ENCODE measurements around the gene TFF2. TPM values are rescaled to one million over a fixed set of nuclear protein-coding genes. Genes with fewer than 3 reads are reported as not detected.

Gene TFF2
- polyA plus RNA-seq, 3 donors, result not detected

GRCh38 chr21:42298657-42299056 is 52.1 kb downstream of the TFF2 start:
- no peaks in the 10 kb centered on the region for H3K27me3 ChIP-seq (ENCODE audit: control insufficient read depth in 2 of 2, insufficient read depth in 2 of 2, low read length in 2 of 2)
- H3K36me3 Mint-ChIP-seq, result peaks cover 2 to 19% of the 10 kb centered on the region in 2 donors
- 97% methylated on average over 3 of the region's 5 CpGs for WGBS (ENCODE audit: insufficient coverage)
- no peaks in the 10 kb centered on the region for H4K20me1 ChIP-seq (ENCODE audit: insufficient read depth, low read length)
- H3K4me1 ChIP-seq (ENCODE audit: control insufficient read depth in 1 of 2, insufficient read depth in 2 of 2, low read length in 2 of 2), result peaks cover 16 to 21% of the 10 kb centered on the region in 2 donors
- H3K36me3 ChIP-seq (replicated peaks in 1 of 2; ENCODE audit: control insufficient read depth in 1 of 2, insufficient read depth in 2 of 2, low read length in 2 of 2), result no peaks in the 10 kb centered on the region
- intact Hi-C loops (cut with micrococcal nuclease), result no loop called here
- peaks cover 0 to 1% (median 0%) of the 10 kb centered on the region in 7 donors for H3K9me3 Mint-ChIP-seq
- H3K27ac Mint-ChIP-seq, result no peak overlapping the region
- H3K4me1 Mint-ChIP-seq, result peaks cover 18% of the 10 kb centered on the region
- H3K9ac ChIP-seq (ENCODE audit: insufficient read depth, low read length, poor library complexity, severe bottlenecking), result no peak overlapping the region
- H3K9me3 ChIP-seq (replicated peaks in 1 of 2; ENCODE audit: control insufficient read depth in 1 of 2, insufficient read depth in 1 of 2, low read length in 2 of 2), result no peaks in the 10 kb centered on the region
- H2AFZ ChIP-seq (ENCODE audit: insufficient read depth, low read depth, low read length, poor library complexity, severe bottlenecking), result no peak overlapping the region
- no peak overlapping the region for H3K4me2 ChIP-seq (replicated peaks; ENCODE audit: extremely low read depth, low read length, poor library complexity, severe bottlenecking)
- H3K27ac ChIP-seq (ENCODE audit: low read depth in 1 of 2, low read length in 2 of 2), result no peak overlapping the region
- no peak for DNase-seq
- H3K27me3 Mint-ChIP-seq (ENCODE audit: low read depth in 3 of 3), result peaks cover 1 to 7% (median 2%) of the 10 kb centered on the region in 3 donors
- TF ChIP-seq CTCF (IDR thresholded peaks at IDR 0.05), result no peak
- H3K79me2 ChIP-seq (ENCODE audit: insufficient read depth, low read length), result no peaks in the 10 kb centered on the region
- H3K4me3 ChIP-seq (replicated peaks in 1 of 3; ENCODE audit: low read depth in 2 of 3, low read length in 3 of 3), result no peak overlapping the region
- H3K4me3 Mint-ChIP-seq, result no peak overlapping the region

- Mint-ChIP-seq H3K36me3 (peaks cover 2 to 19% of the 10 kb centered on the region in 2 donors), H3K27ac (no peak overlapping the region), H3K4me1 (peaks cover 18% of the 10 kb centered on the region), H3K4me3 (no peak overlapping the region), H3K9me3 (peaks cover 0 to 1% (median 0%) of the 10 kb centered on the region in 7 donors), H3K27me3 (ENCODE audit: low read depth in 3 of 3) (peaks cover 1 to 7% (median 2%) of the 10 kb centered on the region in 3 donors)
- peaks cover 16 to 21% of the 10 kb centered on the region in 2 donors for H3K4me1 ChIP-seq (ENCODE audit: control insufficient read depth in 1 of 2, insufficient read depth in 2 of 2, low read length in 2 of 2)
- no peak for TF ChIP-seq CTCF (IDR thresholded peaks at IDR 0.05)
- H3K4me2 ChIP-seq (replicated peaks; ENCODE audit: extremely low read depth, low read length, poor library complexity, severe bottlenecking), result no peak overlapping the region
- no peaks in the 10 kb centered on the region for H3K79me2 ChIP-seq (ENCODE audit: insufficient read depth, low read length)
- no peak overlapping the region for H3K9ac ChIP-seq (ENCODE audit: insufficient read depth, low read length, poor library complexity, severe bottlenecking)
- H3K36me3 ChIP-seq (replicated peaks in 1 of 2; ENCODE audit: control insufficient read depth in 1 of 2, insufficient read depth in 2 of 2, low read length in 2 of 2), result no peaks in the 10 kb centered on the region
- H3K4me3 ChIP-seq (replicated peaks in 1 of 3; ENCODE audit: low read depth in 2 of 3, low read length in 3 of 3), result no peak overlapping the region
- no peaks in the 10 kb centered on the region for H3K27me3 ChIP-seq (ENCODE audit: control insufficient read depth in 2 of 2, insufficient read depth in 2 of 2, low read length in 2 of 2)
- DNase-seq, result no peak
- WGBS (ENCODE audit: insufficient coverage), result 90% methylated on average over 6 of the region's 6 CpGs
- no peak overlapping the region for H3K27ac ChIP-seq (ENCODE audit: low read depth in 1 of 2, low read length in 2 of 2)
- intact Hi-C loops (cut with micrococcal nuclease), result no loop called here
- H3K9me3 ChIP-seq (replicated peaks in 1 of 2; ENCODE audit: control insufficient read depth in 1 of 2, insufficient read depth in 1 of 2, low read length in 2 of 2), result no peaks in the 10 kb centered on the region
- no peaks in the 10 kb centered on the region for H4K20me1 ChIP-seq (ENCODE audit: insufficient read depth, low read length)
- no peak overlapping the region for H2AFZ ChIP-seq (ENCODE audit: insufficient read depth, low read depth, low read length, poor library complexity, severe bottlenecking)
Measured at GRCh38 chr21:42298237-42298636, 52.6 kb downstream of the TFF2 start.

Data from CD14-positive monocyte (primary cell).